Neural progenitor cell (in vitro differentiated cells): ENCODE results near the gene ATP6V0E1.

Experiments used
- CTCF ChIP-seq: fragments of 200-600 bp; sonication (generic); IDR thresholded peaks from 2 replicates; pipeline ENCODE4 v1.5.1; 2017; ENCODE audit warnings: antibody characterized with exemption, mild to moderate bottlenecking
- EZH2 ChIP-seq: fragments of 200-600 bp; sonication (generic); IDR thresholded peaks from 2 replicates; pipeline ENCODE4 v1.6.1; 2017; ENCODE audit warnings: antibody characterized with exemption, mild to moderate bottlenecking, moderate library complexity

- TF ChIP-seq CTCF (no peak), EZH2 (no peak)
Measured at GRCh38 chr5:172935096-172935495, 48.5 kb upstream of the ATP6V0E1 start.
